GM23338 (cell line): Measurements from ENCODE around the gene HS6ST2. TPM values are rescaled to one million over a fixed set of nuclear protein-coding genes. Genes with fewer than 3 reads are reported as not detected.

Source experiments
- ATAC-seq: fragments of 200-7000 bp; cut with Tn5 transposase; 3 replicates; pipeline ENCODE4 v1.9.1; 2020
- DNase-seq: peaks from one replicate; pipeline ENCODE4 v3.0.0-alpha.2; 2015; ENCODE audit warnings: low spot score
- H2AFZ ChIP-seq: fragments of 200-600 bp; sonication (generic); 2 replicates; pipeline ENCODE4 v1.8.0; 2016; ENCODE audit warnings: antibody characterized with exemption, mild to moderate bottlenecking, moderate library complexity
- H3F3A ChIP-seq: fragments of 200-600 bp; sonication (generic); replicated peaks from 2 replicates; pipeline ENCODE4 v1.8.0; 2017; ENCODE audit warnings: antibody characterized with exemption, mixed run types, low read depth
- H3K27ac ChIP-seq: fragments of 200-600 bp; sonication (generic); 2 replicates; pipeline ENCODE4 v1.6.1; 2016; ENCODE audit warnings: low read depth
- H3K27me3 ChIP-seq: fragments of 200-600 bp; sonication (generic); 2 replicates; pipeline ENCODE4 v1.8.0; 2016; ENCODE audit warnings: mild to moderate bottlenecking, mixed run types, moderate library complexity; ENCODE audit not compliant: insufficient read depth
- H3K36me3 ChIP-seq: fragments of 200-600 bp; sonication (generic); 2 replicates; pipeline ENCODE4 v1.8.0; 2016; ENCODE audit warnings: mild to moderate bottlenecking; ENCODE audit not compliant: insufficient read depth
- H3K4me1 ChIP-seq: fragments of 200-600 bp; sonication (generic); 2 replicates; pipeline ENCODE4 v1.8.0; 2016; ENCODE audit warnings: mild to moderate bottlenecking, moderate library complexity; ENCODE audit not compliant: insufficient read depth
- H3K4me2 ChIP-seq: fragments of 200-600 bp; sonication (generic); 2 replicates; pipeline ENCODE4 v1.7.1; 2017; ENCODE audit warnings: mixed run types
- H3K4me3 ChIP-seq: fragments of 200-600 bp; sonication (generic); 2 replicates; pipeline ENCODE4 v1.6.1; 2016; ENCODE audit warnings: mixed run types
- H3K79me2 ChIP-seq: fragments of 200-600 bp; sonication (generic); replicated peaks from 2 replicates; pipeline ENCODE4 v1.8.0; 2017; ENCODE audit warnings: mild to moderate bottlenecking; ENCODE audit not compliant: insufficient read depth
- H3K9me2 ChIP-seq: fragments of 200-600 bp; sonication (generic); 2 replicates; pipeline ENCODE4 v1.8.0; 2017; ENCODE audit not compliant: insufficient read depth
- H4K20me1 ChIP-seq: fragments of 200-600 bp; sonication (generic); replicated peaks from 2 replicates; pipeline ENCODE4 v1.8.0; 2017; ENCODE audit warnings: mild to moderate bottlenecking; ENCODE audit not compliant: insufficient read depth
- H3K27ac Mint-ChIP-seq: 2 replicates; pipeline ENCODE4 v1.8.0; 2020; ENCODE audit warnings: inconsistent platforms, mild to moderate bottlenecking, moderate library complexity, mixed read lengths
- H3K27me3 Mint-ChIP-seq: 3 replicates; pipeline ENCODE4 v1.8.0; 2022; ENCODE audit warnings: low read depth, mild to moderate bottlenecking, moderate library complexity, mixed read lengths, inconsistent platforms; ENCODE audit not compliant: insufficient read depth, poor library complexity
- H3K36me3 Mint-ChIP-seq: 3 replicates; pipeline ENCODE4 v1.8.0; 2021; ENCODE audit warnings: low read depth, mild to moderate bottlenecking, inconsistent platforms, moderate library complexity, mixed read lengths
- H3K4me1 Mint-ChIP-seq: 3 replicates; pipeline ENCODE4 v1.8.0; 2020; ENCODE audit warnings: mild to moderate bottlenecking, inconsistent platforms, mixed read lengths
- H3K4me3 Mint-ChIP-seq: 3 replicates; pipeline ENCODE4 v1.8.0; 2021; ENCODE audit warnings: moderate library complexity, mild to moderate bottlenecking, inconsistent platforms, mixed read lengths
- H3K9me3 Mint-ChIP-seq: 3 replicates; pipeline ENCODE4 v1.8.0; 2020; ENCODE audit warnings: moderate library complexity, mild to moderate bottlenecking, inconsistent platforms, mixed read lengths
- CREB1 ChIP-seq: fragments of 250-450 bp; sonication (Bioruptor Pico); IDR thresholded peaks from 2 replicates; pipeline ENCODE4 v1.5.0; 2020; ENCODE audit warnings: low read depth, mild to moderate bottlenecking, moderate library complexity
- ETS1 ChIP-seq: IDR thresholded peaks from 2 replicates; pipeline ENCODE4 v1.6.1; 2016; ENCODE audit warnings: antibody characterized with exemption
- EZH2 ChIP-seq: fragments of 200-600 bp; sonication (generic); IDR thresholded peaks from one replicate; pipeline ENCODE4 v1.8.0; 2017; ENCODE audit warnings: antibody characterized with exemption, mild to moderate bottlenecking, low read depth; ENCODE audit not compliant: unreplicated experiment
- EZH2phosphoT487 ChIP-seq: fragments of 200-600 bp; sonication (generic); IDR thresholded peaks from one replicate; pipeline ENCODE4 v1.8.1; 2018; ENCODE audit warnings: antibody characterized with exemption; ENCODE audit not compliant: unreplicated experiment
- JUNB ChIP-seq: IDR thresholded peaks from one replicate; pipeline ENCODE4 v1.6.1; 2016; ENCODE audit warnings: antibody characterized with exemption; ENCODE audit not compliant: unreplicated experiment
- NANOG ChIP-seq: IDR thresholded peaks from 2 replicates; pipeline ENCODE4 v1.6.1; 2016; ENCODE audit warnings: antibody characterized with exemption, borderline replicate concordance
- POLR2AphosphoS5 ChIP-seq: IDR thresholded peaks from 2 replicates; pipeline ENCODE4 v1.6.1; 2016; ENCODE audit warnings: antibody characterized with exemption, low read depth
- STAT1 ChIP-seq: IDR thresholded peaks from one replicate; pipeline ENCODE4 v1.6.1; 2016; ENCODE audit warnings: antibody characterized with exemption; ENCODE audit not compliant: unreplicated experiment
- ZNF114 ChIP-seq: fragments of 250-450 bp; sonication (Bioruptor Pico); IDR thresholded peaks from 2 replicates; pipeline ENCODE4 v1.5.0; 2020; ENCODE audit warnings: mild to moderate bottlenecking, moderate library complexity
- ZNF331 ChIP-seq: fragments of 250-450 bp; sonication (Bioruptor Pico); IDR thresholded peaks from 2 replicates; pipeline ENCODE4 v1.5.0; 2020; ENCODE audit warnings: low read depth, mild to moderate bottlenecking, moderate library complexity
- polyA plus RNA-seq: library from polyadenylated mRNA; unstranded; fragments of >200 nt; fragmentation: Nextera tagmentation; extraction: Ambion mirVana; gene quantifications from 2 replicates; pipeline ENCODE4 v1.2.1, GENCODE V29; 2016
- total RNA-seq: library from RNA; depleted of rRNA; stranded (reverse); fragments of >200 nt; shearing (Covaris generic); gene quantifications from 2 replicates; pipeline ENCODE4 v1.2.3, GENCODE V29; 2014
- TF ChIP-seq, protein P1 (sequence below): IDR thresholded peaks from one replicate; pipeline ENCODE4 v1.6.1; 2018; ENCODE audit warnings: antibody characterized with exemption; ENCODE audit not compliant: unreplicated experiment
- TF ChIP-seq, protein P2 (sequence below), 2 experiments: fragments of 200-600 bp in 1 of 2; sonication (generic) in 1 of 2; conservative IDR thresholded peaks; 2 replicates each; pipeline versions ENCODE4 v1.5.1 to v1.6.1; 2016 to 2017; ENCODE audit warnings: antibody characterized with exemption in 2 of 2, low read depth in 2 of 2, mild to moderate bottlenecking in 2 of 2, moderate library complexity in 1 of 2
- TF ChIP-seq, protein P3 (sequence below): fragments of 250-450 bp; sonication (Bioruptor Pico); IDR thresholded peaks from 2 replicates; pipeline ENCODE4 v1.5.0; 2020; ENCODE audit warnings: mild to moderate bottlenecking, moderate library complexity

Gene HS6ST2
- total and polyA plus RNA-seq, 2 experiments from 2014 or later = 0.82 to 4.8 TPM

DNA sequence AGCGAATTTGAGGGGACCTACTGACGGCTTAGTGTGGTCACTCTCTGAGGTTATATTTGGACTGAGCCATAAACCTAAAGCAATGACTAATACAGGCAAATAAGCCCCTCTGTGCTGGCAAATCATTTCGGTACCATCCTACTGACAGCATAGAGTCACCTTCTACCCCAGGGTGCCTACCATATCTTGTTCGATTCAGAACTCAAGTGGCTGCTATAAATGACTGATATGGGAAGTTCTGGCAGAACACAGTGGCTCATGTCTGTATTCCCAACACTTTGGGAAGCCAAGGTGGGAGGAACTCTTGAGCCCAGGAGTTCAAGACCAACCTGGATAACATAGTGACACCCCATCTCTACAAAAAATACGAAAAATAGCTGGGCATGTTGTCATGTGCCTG is 243.5 kb downstream of the HS6ST2 start:
- Mint-ChIP-seq H3K36me3 (no peaks in the 10 kb centered on the region), H3K9me3 (no peaks in the 10 kb centered on the region)
- H3F3A ChIP-seq = no peaks in the 10 kb centered on the region

More for the DNA sequence above, 243.5 kb downstream of the HS6ST2 start:
- no peak overlapping the region for H3K4me2 ChIP-seq
- no peaks in the 10 kb centered on the region for H3K27me3 Mint-ChIP-seq
- no peaks in the 10 kb centered on the region for H3K27me3 ChIP-seq
- no peak overlapping the region for H3K4me3 ChIP-seq
- H2AFZ ChIP-seq = no peak overlapping the region
- no peak overlapping the region for H3K4me3 Mint-ChIP-seq
- H3K27ac Mint-ChIP-seq = no peak overlapping the region
- H3K4me1 Mint-ChIP-seq = peaks cover 3% of the 10 kb centered on the region; the same call in 1 of the 3 replicates
- H3K36me3 ChIP-seq = no peaks in the 10 kb centered on the region
- ATAC-seq (no peak), DNase-seq (no peak)
- H3K79me2 ChIP-seq = no peaks in the 10 kb centered on the region
- H3K9me2 ChIP-seq = no peaks in the 10 kb centered on the region
- H4K20me1 ChIP-seq = no peaks in the 10 kb centered on the region
- H3K4me1 ChIP-seq = no peaks in the 10 kb centered on the region
- no peak overlapping the region for H3K27ac ChIP-seq
- TF ChIP-seq ETS1 (no peak), ZNF331 (no peak), NANOG (no peak), STAT1 (no peak), ZNF114 (CRISPR knock-in tag) (no peak), EZH2phosphoT487 (no peak), CREB1 (CRISPR knock-in tag) (no peak), POLR2AphosphoS5 (no peak), EZH2 (no peak), JUNB (no peak)
- TF ChIP-seq, protein P1, sequence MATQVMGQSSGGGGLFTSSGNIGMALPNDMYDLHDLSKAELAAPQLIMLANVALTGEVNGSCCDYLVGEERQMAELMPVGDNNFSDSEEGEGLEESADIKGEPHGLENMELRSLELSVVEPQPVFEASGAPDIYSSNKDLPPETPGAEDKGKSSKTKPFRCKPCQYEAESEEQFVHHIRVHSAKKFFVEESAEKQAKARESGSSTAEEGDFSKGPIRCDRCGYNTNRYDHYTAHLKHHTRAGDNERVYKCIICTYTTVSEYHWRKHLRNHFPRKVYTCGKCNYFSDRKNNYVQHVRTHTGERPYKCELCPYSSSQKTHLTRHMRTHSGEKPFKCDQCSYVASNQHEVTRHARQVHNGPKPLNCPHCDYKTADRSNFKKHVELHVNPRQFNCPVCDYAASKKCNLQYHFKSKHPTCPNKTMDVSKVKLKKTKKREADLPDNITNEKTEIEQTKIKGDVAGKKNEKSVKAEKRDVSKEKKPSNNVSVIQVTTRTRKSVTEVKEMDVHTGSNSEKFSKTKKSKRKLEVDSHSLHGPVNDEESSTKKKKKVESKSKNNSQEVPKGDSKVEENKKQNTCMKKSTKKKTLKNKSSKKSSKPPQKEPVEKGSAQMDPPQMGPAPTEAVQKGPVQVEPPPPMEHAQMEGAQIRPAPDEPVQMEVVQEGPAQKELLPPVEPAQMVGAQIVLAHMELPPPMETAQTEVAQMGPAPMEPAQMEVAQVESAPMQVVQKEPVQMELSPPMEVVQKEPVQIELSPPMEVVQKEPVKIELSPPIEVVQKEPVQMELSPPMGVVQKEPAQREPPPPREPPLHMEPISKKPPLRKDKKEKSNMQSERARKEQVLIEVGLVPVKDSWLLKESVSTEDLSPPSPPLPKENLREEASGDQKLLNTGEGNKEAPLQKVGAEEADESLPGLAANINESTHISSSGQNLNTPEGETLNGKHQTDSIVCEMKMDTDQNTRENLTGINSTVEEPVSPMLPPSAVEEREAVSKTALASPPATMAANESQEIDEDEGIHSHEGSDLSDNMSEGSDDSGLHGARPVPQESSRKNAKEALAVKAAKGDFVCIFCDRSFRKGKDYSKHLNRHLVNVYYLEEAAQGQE = no peak
- TF ChIP-seq, protein P2, sequence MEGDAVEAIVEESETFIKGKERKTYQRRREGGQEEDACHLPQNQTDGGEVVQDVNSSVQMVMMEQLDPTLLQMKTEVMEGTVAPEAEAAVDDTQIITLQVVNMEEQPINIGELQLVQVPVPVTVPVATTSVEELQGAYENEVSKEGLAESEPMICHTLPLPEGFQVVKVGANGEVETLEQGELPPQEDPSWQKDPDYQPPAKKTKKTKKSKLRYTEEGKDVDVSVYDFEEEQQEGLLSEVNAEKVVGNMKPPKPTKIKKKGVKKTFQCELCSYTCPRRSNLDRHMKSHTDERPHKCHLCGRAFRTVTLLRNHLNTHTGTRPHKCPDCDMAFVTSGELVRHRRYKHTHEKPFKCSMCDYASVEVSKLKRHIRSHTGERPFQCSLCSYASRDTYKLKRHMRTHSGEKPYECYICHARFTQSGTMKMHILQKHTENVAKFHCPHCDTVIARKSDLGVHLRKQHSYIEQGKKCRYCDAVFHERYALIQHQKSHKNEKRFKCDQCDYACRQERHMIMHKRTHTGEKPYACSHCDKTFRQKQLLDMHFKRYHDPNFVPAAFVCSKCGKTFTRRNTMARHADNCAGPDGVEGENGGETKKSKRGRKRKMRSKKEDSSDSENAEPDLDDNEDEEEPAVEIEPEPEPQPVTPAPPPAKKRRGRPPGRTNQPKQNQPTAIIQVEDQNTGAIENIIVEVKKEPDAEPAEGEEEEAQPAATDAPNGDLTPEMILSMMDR (conservative IDR thresholded peaks at IDR 0.05; ENCODE audit: low read depth in 2 of 2) = no peak
- TF ChIP-seq, protein P3, sequence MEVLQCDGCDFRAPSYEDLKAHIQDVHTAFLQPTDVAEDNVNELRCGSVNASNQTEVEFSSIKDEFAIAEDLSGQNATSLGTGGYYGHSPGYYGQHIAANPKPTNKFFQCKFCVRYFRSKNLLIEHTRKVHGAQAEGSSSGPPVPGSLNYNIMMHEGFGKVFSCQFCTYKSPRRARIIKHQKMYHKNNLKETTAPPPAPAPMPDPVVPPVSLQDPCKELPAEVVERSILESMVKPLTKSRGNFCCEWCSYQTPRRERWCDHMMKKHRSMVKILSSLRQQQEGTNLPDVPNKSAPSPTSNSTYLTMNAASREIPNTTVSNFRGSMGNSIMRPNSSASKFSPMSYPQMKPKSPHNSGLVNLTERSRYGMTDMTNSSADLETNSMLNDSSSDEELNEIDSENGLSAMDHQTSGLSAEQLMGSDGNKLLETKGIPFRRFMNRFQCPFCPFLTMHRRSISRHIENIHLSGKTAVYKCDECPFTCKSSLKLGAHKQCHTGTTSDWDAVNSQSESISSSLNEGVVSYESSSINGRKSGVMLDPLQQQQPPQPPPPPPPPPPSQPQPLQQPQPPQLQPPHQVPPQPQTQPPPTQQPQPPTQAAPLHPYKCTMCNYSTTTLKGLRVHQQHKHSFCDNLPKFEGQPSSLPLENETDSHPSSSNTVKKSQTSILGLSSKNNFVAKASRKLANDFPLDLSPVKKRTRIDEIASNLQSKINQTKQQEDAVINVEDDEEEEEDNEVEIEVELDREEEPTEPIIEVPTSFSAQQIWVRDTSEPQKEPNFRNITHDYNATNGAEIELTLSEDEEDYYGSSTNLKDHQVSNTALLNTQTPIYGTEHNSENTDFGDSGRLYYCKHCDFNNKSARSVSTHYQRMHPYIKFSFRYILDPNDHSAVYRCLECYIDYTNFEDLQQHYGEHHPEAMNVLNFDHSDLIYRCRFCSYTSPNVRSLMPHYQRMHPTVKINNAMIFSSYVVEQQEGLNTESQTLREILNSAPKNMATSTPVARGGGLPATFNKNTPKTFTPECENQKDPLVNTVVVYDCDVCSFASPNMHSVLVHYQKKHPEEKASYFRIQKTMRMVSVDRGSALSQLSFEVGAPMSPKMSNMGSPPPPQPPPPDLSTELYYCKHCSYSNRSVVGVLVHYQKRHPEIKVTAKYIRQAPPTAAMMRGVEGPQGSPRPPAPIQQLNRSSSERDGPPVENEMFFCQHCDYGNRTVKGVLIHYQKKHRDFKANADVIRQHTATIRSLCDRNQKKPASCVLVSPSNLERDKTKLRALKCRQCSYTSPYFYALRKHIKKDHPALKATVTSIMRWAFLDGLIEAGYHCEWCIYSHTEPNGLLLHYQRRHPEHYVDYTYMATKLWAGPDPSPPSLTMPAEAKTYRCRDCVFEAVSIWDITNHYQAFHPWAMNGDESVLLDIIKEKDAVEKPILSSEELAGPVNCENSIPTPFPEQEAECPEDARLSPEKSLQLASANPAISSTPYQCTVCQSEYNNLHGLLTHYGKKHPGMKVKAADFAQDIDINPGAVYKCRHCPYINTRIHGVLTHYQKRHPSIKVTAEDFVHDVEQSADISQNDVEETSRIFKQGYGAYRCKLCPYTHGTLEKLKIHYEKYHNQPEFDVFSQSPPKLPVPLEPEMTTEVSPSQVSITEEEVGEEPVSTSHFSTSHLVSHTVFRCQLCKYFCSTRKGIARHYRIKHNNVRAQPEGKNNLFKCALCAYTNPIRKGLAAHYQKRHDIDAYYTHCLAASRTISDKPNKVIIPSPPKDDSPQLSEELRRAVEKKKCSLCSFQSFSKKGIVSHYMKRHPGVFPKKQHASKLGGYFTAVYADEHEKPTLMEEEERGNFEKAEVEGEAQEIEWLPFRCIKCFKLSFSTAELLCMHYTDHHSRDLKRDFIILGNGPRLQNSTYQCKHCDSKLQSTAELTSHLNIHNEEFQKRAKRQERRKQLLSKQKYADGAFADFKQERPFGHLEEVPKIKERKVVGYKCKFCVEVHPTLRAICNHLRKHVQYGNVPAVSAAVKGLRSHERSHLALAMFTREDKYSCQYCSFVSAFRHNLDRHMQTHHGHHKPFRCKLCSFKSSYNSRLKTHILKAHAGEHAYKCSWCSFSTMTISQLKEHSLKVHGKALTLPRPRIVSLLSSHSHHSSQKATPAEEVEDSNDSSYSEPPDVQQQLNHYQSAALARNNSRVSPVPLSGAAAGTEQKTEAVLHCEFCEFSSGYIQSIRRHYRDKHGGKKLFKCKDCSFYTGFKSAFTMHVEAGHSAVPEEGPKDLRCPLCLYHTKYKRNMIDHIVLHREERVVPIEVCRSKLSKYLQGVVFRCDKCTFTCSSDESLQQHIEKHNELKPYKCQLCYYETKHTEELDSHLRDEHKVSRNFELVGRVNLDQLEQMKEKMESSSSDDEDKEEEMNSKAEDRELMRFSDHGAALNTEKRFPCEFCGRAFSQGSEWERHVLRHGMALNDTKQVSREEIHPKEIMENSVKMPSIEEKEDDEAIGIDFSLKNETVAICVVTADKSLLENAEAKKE (CRISPR knock-in tag) = no peak
